Astrocyte of the cerebellum (primary cell): ENCODE measurements around the gene FMN2.

Source experiments
- DNase-seq: peaks from one replicate; pipeline ENCODE4 v3.0.0-alpha.2; 2011; ENCODE audit warnings: low read depth
- H3K4me3 ChIP-seq: 2 replicates; pipeline ENCODE4 v1.5.1; 2011; ENCODE audit warnings: mild to moderate bottlenecking, low read depth, low read length, moderate library complexity
- in situ Hi-C: cut with HindIII; loops from 2 replicates; pipeline ENCODE4 v1.10.0; 2017; ENCODE audit warnings: low sequenced_read_pairs
- TF ChIP-seq, protein P1 (sequence below): IDR thresholded peaks from 2 replicates; pipeline ENCODE4 v1.5.1; 2012; ENCODE audit warnings: low read length, low read depth, moderate library complexity, mild to moderate bottlenecking; ENCODE audit errors: missing control alignments

The FMN2 gene

DNA sequence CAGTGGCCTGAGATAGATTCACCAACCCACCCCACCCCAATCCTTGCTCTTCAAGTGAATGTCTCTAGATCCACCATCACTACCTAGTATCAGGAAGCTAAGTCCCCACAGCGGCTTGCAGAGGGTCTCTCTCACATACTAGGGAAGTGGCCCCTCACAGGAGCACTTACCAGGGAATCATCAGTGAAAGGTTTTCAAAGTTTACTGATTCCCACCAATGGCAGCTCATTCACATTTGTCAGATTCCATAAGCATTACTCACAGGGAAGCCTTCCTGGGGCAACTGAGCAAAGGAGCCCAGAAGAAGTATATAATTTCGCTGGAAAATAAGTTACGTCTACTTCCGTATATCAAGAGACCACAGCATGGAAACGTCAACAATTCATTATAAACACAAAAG lies 399.5 kb downstream of the FMN2 start:
- in situ Hi-C loops, result no loop called here
- TF ChIP-seq, protein P1, sequence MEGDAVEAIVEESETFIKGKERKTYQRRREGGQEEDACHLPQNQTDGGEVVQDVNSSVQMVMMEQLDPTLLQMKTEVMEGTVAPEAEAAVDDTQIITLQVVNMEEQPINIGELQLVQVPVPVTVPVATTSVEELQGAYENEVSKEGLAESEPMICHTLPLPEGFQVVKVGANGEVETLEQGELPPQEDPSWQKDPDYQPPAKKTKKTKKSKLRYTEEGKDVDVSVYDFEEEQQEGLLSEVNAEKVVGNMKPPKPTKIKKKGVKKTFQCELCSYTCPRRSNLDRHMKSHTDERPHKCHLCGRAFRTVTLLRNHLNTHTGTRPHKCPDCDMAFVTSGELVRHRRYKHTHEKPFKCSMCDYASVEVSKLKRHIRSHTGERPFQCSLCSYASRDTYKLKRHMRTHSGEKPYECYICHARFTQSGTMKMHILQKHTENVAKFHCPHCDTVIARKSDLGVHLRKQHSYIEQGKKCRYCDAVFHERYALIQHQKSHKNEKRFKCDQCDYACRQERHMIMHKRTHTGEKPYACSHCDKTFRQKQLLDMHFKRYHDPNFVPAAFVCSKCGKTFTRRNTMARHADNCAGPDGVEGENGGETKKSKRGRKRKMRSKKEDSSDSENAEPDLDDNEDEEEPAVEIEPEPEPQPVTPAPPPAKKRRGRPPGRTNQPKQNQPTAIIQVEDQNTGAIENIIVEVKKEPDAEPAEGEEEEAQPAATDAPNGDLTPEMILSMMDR, result no peak
- no peak overlapping the region for H3K4me3 ChIP-seq
- DNase-seq, result peak; percentile 56

DNA sequence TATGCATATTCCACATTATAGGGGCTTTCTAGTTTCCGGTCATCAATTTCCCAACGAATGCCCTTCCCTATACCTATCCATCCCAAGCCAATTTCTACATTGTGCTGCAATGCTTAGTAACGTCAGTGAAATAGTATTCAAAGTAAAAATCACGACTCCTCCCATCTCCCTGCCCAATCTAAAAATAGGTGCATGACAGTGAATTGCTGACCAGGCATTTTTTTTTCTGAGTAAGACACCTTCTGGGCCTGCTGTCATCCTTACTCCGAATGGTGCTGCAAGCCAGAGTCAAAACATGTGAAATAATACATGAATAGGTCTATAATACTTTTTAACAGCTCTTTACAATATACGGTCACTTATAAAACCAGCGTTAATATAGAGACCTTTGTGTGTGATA lies 400.1 kb downstream of the FMN2 start:
- TF ChIP-seq, protein P1, result no peak
- H3K4me3 ChIP-seq, result no peak overlapping the region
- DNase-seq, result no peak
- in situ Hi-C loops, result no loop called here

DNA sequence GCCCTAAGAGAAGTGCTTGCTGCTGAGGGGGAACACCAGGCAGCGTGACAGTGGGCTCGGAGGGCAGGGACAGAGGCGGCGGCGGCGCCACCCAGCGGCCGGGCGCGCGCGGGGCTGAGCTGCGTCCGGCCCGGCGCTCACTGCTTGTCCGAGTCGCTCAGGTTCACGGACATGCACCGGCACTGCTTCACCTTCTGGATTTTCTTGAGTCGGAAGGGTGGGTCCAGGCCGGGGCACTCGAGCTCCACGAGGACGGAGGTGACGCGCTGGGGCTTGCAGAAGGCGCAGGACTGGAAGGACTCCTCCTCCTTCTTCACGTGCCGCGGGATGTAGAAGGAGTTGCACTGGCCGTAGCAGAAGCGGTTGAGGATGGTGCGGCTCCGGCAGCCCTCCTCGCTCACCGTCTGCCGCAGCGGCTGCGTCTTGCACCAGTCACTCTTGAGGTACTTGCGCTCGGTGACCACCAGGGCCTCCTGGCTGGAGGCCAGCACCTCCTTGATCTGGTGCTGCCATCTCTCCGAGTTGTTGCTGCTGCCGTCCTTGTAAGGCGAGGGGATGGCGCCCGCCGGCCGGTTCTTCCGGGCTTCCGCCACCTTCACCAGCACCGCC lies 401.3 kb downstream of the FMN2 start:
- in situ Hi-C loops, result no loop called here
- no peak for DNase-seq
- H3K4me3 ChIP-seq, result peak overlapping the region; percentile 7
- TF ChIP-seq, protein P1, result no peak

DNA sequence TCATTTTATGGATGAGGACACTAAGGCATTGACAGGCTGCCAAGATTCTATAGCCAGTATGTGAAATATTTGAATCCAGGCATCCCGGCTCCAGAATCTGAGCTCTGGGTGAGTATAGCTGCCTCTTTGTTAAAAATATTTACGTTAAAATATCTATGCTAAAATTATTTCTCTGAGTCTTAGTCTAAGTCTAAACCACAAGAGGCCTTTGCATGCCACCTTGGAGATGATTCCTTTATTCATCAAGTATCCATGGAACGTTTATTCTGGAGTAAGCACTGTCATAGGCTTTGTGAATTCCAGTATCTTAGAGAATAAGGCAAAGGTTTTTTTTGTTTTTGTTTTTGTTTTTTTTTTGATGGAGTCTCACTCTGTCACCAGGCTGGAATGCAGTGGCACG lies 403.9 kb downstream of the FMN2 start:
- DNase-seq, result no peak
- in situ Hi-C loops, result no loop called here
- no peak overlapping the region for H3K4me3 ChIP-seq
- TF ChIP-seq, protein P1, result no peak

DNA sequence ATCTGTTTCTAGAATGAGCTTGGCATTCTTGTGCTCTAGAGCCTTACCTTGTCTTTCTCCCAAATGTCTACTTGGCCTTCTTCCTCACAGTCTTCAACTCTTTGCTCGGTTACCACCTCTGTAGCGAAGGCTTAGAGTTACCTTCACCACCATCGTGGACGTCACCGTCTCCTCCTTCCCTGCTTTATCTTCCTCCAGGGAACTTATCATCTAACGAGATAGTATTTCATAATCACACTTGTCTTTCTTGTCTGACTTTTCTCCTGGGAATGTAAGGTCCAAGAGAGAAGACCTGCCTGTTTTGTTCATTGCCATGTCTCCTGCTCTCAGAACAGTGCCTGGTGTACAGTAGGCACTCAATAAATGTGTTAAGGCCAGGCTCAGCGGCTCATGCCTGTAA lies 404.7 kb downstream of the FMN2 start:
- in situ Hi-C loops, result no loop called here
- no peak for DNase-seq
- H3K4me3 ChIP-seq, result no peak overlapping the region
- TF ChIP-seq, protein P1, result no peak

DNA sequence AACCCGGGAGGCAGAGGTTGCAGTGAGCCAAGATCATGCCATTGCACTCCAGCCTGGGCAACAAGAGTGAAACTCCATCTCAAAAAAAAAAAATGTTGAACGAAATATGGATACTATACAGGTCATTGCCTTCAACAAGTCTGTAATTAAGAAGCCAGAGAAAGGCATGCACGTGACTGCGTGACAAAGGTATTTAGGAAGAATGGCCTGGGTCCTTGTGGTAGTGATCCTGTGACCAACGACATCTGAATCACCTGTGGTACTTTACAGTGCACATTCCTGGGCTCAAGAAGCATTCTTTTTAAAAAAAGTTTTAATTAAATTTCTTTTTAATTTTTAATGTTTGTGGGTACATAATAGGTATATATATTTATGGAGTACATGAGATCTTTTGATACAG lies 405.3 kb downstream of the FMN2 start:
- TF ChIP-seq, protein P1, result no peak
- DNase-seq, result no peak
- in situ Hi-C loops, result no loop called here
- no peak overlapping the region for H3K4me3 ChIP-seq

DNA sequence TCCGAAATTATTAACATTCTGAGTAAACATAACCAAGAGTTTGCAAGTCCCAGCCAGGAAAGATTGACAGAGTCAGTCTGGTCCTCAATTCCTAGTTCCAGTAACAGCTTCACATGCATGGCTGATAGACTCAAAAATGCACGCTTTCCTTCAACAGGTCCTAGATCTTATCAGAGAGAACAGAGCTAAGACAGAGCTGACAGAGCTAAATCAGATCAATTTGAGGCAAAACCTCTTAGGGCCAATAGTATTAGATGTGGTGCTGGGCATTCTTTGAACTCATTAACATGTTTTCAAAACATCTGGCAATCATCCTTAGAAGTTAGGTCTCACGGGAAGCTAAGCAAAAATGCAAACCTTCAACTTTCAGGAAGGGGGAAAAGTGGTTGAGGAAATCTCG lies 406.2 kb downstream of the FMN2 start:
- TF ChIP-seq, protein P1, result no peak
- no peak for DNase-seq
- in situ Hi-C loops, result no loop called here
- H3K4me3 ChIP-seq, result no peak overlapping the region
